ENCODE data around the gene IL17F. TPM values are rescaled to one million over a fixed set of nuclear protein-coding genes. Genes with fewer than 3 reads are reported as not detected.
A peak's percentile ranks its signal among the peaks of the same experiment; 100 is the strongest.

IL17F gene
- total RNA-seq, 4 donors from 2014 or later = not detected

- no peak overlapping the region for H3K27ac ChIP-seq
- no peaks in the 10 kb centered on the region for H3K4me1 ChIP-seq
- H3K27me3 ChIP-seq = no peaks in the 10 kb centered on the region
- DNase-seq = no peak
- no peaks in the 10 kb centered on the region for H3K36me3 ChIP-seq
- intact Hi-C loops (cut with DNase I; ENCODE audit: low total_unique reads) = no loop called here
- H3K9me3 ChIP-seq = no peaks in the 10 kb centered on the region
- no peak overlapping the region for H3K4me3 ChIP-seq
- no peak for TF ChIP-seq POLR2A (IDR thresholded peaks at IDR 0.05)
- TF ChIP-seq, protein P1, sequence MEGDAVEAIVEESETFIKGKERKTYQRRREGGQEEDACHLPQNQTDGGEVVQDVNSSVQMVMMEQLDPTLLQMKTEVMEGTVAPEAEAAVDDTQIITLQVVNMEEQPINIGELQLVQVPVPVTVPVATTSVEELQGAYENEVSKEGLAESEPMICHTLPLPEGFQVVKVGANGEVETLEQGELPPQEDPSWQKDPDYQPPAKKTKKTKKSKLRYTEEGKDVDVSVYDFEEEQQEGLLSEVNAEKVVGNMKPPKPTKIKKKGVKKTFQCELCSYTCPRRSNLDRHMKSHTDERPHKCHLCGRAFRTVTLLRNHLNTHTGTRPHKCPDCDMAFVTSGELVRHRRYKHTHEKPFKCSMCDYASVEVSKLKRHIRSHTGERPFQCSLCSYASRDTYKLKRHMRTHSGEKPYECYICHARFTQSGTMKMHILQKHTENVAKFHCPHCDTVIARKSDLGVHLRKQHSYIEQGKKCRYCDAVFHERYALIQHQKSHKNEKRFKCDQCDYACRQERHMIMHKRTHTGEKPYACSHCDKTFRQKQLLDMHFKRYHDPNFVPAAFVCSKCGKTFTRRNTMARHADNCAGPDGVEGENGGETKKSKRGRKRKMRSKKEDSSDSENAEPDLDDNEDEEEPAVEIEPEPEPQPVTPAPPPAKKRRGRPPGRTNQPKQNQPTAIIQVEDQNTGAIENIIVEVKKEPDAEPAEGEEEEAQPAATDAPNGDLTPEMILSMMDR (IDR thresholded peaks at IDR 0.05 in 4 of 5, conservative IDR thresholded peaks at IDR 0.05 in 1 of 5) = no peak
- in situ Hi-C loops (cut with MboI; ENCODE audit: low sequenced_read_pairs in 4 of 4) = loop anchor here in 1 of 4 donors (10.0 kb wide), 1 partner anchor 161 kb away; the partner anchor contains the start of gene PKHD1
- no peak for ATAC-seq
These were observed 1.1 kb upstream of the IL17F start for GRCh38 chr6:52245425-52245824.

DNA sequence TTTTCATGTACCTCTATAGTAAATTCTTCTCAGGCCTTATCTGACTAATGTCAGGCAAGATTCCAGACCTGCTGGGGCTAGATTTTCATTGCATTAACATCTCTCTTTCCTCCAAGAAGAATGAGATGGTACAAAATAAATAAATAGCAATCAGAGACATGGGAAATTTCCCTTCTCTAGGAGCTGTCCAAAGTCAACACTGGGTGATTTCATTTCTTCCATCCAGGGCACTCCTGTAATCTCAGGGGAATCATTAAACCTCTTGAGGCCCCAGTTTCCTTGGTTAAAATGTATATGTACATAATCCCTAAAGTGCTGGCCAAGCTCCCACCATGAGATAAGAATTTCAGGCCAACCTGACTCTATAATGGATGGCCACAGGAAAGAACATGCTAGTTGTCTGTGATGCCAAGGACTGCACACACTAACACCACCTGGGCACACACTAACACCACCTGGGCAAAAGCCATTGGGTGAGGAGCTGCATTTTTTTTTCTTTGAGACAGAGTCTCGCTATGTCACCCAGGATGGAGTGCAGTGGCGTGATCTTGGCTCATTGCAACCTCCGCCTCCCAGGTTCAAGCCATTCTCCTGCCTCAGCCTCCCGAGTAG, 912 bp downstream of the IL17F start:
- H3K36me3 ChIP-seq = no peaks in the 10 kb centered on the region
- intact Hi-C loops (cut with DNase I; ENCODE audit: low total_unique reads) (no loop called here), in situ Hi-C loops (cut with MboI; ENCODE audit: low sequenced_read_pairs in 4 of 4) (loop anchor here in 1 of 4 donors (10.0 kb wide), 1 partner anchor 159 kb away; the partner anchor contains the start of gene PKHD1)
- ATAC-seq (no peak), DNase-seq (no peak)
- no peak overlapping the region for H3K4me3 ChIP-seq
- H3K27ac ChIP-seq = no peak overlapping the region
- H3K4me1 ChIP-seq = no peaks in the 10 kb centered on the region
- no peaks in the 10 kb centered on the region for H3K9me3 ChIP-seq
- TF ChIP-seq, protein P1 (IDR thresholded peaks at IDR 0.05 in 4 of 5, conservative IDR thresholded peaks at IDR 0.05 in 1 of 5) = no peak
- TF ChIP-seq POLR2A (IDR thresholded peaks at IDR 0.05) = no peak
- no peaks in the 10 kb centered on the region for H3K27me3 ChIP-seq

DNA sequence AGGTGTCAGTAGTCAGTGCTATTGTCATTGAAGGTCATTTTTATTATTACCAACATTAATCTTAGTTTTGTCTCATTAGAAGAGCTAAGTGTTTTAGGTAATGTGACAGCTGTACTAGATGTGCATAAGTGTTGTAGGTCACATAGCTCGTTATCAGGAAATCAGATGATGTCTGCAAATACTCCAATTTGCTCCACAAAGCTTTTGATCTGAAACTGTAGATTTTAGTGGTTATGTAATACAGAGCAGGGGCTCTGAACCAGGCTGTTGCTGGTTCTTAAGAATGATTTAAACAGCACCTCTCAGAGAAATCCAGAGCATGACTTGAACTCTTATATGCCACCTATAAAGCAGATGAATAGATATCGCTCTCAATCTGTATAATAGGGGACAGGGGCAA, 2.5 kb downstream of the IL17F start:
- Histone ChIP-seq H3K4me1 (no peaks in the 10 kb centered on the region), H3K27me3 (no peaks in the 10 kb centered on the region), H3K9me3 (no peaks in the 10 kb centered on the region), H3K4me3 (no peak overlapping the region), H3K36me3 (no peaks in the 10 kb centered on the region), H3K27ac (no peak overlapping the region)
- DNase-seq = no peak
- ATAC-seq = no peak
- intact Hi-C loops (cut with DNase I; ENCODE audit: low total_unique reads) (no loop called here), in situ Hi-C loops (cut with MboI; ENCODE audit: low sequenced_read_pairs in 4 of 4) (loop anchor here in 1 of 4 donors (10.0 kb wide), 1 partner anchor 157 kb away; the partner anchor contains the start of gene PKHD1)
- TF ChIP-seq, protein P1 (IDR thresholded peaks at IDR 0.05 in 4 of 5, conservative IDR thresholded peaks at IDR 0.05 in 1 of 5) = no peak
- TF ChIP-seq POLR2A (IDR thresholded peaks at IDR 0.05) = no peak

GRCh38 chr6:52233975-52234823, 10.1 kb downstream of the IL17F start:
- Histone ChIP-seq H3K27ac (no peak overlapping the region), H3K9me3 (no peaks in the 10 kb centered on the region), H3K36me3 (no peaks in the 10 kb centered on the region), H3K4me1 (no peaks in the 10 kb centered on the region), H3K27me3 (no peaks in the 10 kb centered on the region), H3K4me3 (no peak overlapping the region)
- ATAC-seq = peak; percentile 56 to 88
- TF ChIP-seq, protein P1 (IDR thresholded peaks at IDR 0.05 in 4 of 5, conservative IDR thresholded peaks at IDR 0.05 in 1 of 5) = peak; percentile 37 to 71 (median 67)
- TF ChIP-seq POLR2A (IDR thresholded peaks at IDR 0.05) = no peak
- in situ Hi-C loops (cut with MboI; ENCODE audit: low sequenced_read_pairs in 4 of 4) (loop anchor here in 3 of 4 donors (10.0 kb wide), 1 partner anchor 149 kb away; the partner anchor contains the start of gene PKHD1 (in 3 of the 3)), intact Hi-C loops (cut with DNase I; ENCODE audit: low total_unique reads) (loop anchor here (1.0 to 10.0 kb wide), 4 partner anchors 69 to 171 kb away; partner anchors contain the start of gene PKHD1)
- DNase-seq = peak in 1 of 2 donors; percentile 24
